Stimulated activated CD4-positive, alpha-beta T cell treated with anti-CD3 and anti-CD28 coated beads, TNF-alpha, amount 100 ng/mL, for 4 hours (primary cell): ENCODE data around the gene SBNO2.
"Not testable (repeated sequence)": the region's sequence is repeated elsewhere in the genome, so short reads cannot be mapped to it uniquely, and the experiment has no call there.

ENCODE experiments used
- DNase-seq, 3 experiments: peaks; one replicate each; pipeline ENCODE4 v3.0.0-alpha.2; 2020; ENCODE audit warnings: low read depth in 3 of 3

The SBNO2 gene

DNA sequence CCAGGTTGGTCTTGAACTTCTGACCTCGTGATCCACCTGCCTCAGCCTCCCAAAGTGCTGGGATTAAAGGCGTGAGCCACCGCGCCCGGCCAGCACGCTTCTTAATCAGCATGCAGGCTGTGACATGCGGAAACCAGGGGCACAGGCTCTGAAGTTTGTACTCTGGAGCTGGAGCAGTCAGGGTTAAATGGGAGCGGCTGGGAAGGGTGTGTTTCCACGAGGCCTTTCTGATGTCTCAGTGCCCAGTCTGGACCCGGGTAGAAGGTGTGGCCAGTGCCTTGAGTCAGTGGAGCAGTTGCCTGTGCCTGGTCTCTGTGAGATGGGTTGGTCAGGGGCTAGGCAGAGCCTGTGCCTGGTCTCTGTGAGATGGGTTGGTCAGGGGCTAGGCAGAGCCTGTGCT is 34.8 kb upstream of the SBNO2 start:
- not testable (repeated sequence) for DNase-seq

DNA sequence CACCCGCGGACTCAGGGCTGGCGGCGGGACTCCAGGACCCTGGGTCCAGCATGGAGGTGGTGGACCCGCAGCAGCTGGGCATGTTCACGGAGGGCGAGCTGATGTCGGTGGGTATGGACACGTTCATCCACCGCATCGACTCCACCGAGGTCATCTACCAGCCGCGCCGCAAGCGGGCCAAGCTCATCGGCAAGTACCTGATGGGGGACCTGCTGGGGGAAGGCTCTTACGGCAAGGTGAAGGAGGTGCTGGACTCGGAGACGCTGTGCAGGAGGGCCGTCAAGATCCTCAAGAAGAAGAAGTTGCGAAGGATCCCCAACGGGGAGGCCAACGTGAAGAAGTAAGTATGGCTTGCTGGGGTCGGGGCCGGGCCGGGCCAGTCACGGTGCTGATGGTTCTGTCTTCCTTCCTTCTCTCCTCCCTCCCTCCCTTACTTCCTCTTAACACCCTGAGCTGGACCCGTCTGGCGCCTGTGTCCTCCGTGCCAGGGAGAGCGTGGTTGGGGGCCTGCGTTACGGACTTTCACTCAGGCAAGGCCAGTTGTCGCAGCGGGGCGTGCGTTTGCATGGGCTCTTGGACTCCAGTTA is 32.9 kb upstream of the SBNO2 start:
- DNase-seq = no peak

DNA sequence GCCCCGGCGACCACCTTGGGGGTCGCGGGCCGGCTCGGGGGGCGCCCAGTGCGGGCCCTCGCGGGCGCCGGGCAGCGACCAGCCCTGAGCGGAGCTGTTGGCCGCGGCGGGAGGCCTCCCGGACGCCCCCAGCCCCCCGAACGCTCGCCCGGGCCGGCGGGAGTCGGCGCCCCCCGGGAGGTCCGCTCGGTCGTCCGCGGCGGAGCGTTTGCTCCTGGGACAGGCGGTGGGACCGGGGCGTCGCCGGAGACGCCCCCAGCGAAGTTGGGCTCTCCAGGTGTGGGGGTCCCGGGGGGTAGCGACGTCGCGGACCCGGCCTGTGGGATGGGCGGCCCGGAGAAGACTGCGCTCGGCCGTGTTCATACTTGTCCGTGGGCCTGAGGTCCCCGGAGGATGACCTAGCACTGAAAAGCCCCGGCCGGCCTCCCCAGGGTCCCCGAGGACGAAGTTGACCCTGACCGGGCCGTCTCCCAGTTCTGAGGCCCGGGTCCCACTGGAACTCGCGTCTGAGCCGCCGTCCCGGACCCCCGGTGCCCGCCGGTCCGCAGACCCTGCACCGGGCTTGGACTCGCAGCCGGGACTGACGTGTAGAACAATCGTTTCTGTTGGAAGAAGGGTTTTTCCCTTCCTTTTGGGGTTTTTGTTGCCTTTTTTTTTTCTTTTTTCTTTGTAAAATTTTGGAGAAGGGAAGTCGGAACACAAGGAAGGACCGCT is 32.2 kb upstream of the SBNO2 start:
- no peak for DNase-seq

DNA sequence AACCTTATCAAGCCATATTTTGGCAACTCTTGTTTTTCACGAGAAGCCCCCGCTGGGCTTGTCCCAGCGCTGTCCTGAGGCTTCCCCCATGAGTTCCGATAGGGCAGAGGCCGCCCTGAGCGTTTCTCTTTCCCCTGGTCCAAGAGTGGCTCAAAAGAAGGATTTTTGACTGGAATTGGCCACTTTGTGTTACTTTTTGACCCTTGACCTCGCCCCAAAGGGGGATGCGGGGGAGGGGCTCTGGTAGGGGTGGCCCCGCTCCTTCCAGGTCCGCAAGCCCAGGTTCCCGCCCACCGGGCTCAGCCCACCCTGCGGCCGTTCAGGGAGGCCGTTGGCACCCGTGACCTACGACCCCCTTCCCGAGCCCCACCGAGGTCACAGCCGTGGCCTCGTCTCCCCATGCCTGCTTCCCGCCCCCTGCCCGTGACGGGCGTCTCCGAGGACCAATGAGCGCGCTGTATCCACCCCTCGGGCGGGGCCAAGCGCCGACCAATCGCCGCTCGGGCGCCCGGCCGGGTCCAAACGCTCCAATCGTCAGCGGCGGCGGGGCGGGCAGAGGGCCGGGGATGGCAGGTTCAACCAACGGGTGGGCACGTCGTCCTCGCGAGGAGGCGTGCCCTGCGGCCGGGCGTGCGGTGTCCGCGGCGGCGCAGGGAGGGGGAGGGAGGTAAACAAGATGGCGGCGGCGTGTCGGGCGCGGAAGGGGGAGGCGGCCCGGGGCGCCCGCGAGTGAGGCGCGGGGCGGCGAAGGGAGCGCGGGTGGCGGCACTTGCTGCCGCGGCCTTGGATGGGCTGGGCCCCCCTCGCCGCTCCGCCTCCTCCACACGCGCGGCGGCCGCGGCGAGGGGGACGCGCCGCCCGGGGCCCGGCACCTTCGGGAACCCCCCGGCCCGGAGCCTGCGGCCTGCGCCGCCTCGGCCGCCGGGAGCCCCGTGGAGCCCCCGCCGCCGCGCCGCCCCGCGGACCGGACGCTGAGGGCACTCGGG is 31.3 kb upstream of the SBNO2 start, which contains the start of gene STK11:
STK11 (plus strand) TSS at position 665 of the 986 bp plus-strand sequence. CDS start 1,136 bp downstream, outside the sequence.
- peak; percentile 98 to 100 (median 99) for DNase-seq

DNA sequence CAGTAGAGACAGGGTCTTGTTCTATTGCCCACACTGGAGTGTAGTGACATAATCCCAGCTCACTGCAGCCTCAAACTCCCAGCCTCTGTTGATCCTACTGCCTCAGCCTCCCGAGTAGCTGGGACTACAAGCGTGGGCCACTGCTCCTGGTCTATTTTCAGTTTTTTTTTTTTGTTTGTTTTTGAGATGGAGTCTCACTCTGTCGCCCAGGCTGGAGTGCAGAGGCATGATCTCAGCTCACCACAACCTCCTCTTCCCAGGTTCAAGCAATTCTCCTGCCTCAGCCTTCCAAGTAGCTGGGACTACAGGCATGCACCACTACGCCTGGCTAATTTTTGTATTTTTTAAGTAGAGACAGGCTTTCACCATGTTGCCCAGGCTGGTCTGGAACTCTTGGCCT is 26.5 kb upstream of the SBNO2 start:
- DNase-seq = not testable (repeated sequence)

DNA sequence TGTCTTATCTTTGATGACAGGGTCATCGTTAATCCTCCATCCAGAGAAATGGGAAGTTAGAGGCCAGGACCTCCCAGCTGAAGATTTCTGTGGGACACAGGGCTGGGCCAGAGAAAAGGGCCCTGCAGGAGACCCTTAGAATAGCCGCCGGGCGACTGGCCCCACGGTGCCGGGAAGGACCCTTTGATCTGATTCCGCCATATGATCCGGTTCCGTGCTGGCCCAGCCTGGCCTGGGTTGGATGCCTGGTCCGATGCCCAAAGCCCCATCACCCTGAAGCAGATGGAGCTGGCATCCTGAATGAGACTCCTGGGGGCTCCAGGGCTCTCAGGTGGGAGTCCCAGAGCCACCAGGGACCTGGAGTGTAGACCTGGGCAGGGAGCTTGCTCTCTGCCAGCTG is 25.5 kb upstream of the SBNO2 start:
- DNase-seq = no peak

DNA sequence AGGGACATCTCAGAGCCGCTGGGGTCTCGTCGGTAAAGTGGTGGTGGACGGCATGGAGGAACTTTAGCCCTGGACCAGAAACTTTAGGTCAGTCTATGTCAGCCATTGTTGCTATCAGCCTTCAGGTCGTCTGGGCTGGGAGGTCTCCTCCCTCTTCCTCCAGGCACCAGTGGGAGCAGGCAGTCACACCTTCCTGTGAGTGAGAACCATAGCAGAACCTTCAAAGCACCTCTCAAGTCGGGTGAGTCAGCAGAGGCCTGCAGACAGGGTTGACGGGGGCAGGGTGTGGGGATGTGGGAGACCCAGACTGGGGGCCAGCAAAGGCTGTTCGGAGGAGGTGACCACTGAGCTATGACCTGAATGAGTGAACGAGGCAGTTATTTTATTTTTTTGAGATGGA is 15.4 kb upstream of the SBNO2 start:
- DNase-seq = peak in 1 of 3 experiments; percentile 39

DNA sequence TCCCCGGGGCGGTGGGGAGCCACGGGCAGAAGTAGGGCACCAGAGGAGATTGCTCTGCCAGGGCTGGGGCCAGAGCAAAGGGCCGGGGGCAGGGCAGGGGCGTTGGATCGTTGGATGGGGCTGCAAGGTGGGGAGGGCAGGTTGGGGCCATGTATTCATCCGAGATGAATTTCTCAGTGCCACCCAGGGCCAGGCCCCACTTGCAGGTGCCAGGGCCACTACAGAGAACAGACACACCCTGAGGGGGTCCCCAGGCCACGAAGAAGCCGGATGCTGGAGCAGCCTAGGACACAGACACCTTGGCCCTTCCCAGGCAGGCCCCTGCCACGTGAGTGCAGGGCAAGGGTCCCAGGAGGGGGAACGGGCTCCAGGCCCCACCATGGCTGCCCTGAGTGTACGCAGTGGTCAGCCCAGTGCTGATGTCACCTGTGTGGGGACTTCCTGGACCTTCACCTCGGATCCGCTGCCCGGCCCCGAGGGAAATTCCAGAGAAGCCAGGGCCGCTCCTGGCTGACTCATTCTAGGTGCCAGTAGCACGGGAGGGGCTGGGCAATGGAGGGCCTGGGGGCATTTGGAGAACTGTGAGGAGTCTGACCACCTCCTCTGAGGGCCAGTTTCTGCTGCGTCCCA is 9.6 kb upstream of the SBNO2 start:
- DNase-seq = no peak

DNA sequence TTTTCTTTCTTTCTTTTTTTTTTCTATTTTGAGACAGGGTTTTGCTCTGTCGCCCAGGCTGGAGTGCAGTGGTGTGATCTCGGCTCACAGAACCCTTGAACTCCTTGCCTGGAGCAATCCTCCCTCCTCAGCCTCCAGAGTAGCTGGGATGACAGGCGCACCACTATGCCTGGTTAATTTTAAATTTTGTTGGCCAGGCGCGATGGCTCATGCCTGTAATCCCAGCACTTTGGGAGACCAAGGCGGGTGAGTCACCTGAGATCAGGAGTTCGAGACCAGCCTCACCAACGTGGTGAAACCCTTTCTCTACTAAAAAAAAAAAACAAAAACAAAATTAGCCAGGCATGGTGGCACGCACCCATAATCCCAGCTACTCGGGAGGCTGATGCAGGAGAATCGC is 8.7 kb upstream of the SBNO2 start:
- no peak for DNase-seq

DNA sequence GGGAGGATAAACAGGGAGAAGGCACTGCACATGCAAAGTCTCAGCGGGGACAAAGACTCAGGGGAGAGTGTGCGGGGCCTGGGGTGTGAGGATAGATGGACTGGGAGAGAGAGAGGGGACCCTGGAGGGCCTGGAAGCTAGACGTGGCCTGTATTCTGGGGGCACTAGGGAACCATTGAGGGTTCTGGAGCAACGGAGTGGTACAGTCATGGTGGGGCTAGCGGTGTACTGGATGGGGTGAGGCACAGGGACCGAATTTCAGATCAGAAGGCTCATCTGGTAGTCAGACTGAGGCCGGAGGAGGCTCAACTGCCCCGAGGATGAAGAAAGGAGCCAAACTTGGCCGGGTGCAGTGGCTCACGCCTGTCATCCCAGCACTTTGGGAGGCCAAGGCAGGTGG is 8.0 kb upstream of the SBNO2 start:
- no peak for DNase-seq

DNA sequence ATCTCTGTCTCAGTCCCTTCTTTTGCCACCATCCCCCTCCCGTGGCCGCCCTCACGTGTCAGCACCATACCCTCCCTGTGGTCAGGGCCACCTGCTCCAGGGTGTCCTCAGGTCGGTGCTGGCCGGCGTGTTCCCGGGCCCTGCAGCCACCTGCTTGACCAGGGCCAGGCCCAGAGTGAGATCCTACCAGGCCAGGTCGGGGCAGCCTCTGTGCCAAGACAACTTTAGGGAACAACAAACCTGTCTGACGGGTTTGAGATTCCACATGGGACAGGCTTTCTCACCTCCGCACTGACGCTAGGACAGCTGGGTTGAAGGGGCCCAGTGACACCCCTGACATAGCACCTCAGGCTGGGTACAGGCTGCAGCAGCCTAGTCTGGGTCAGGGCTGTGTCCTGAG is 7.5 kb upstream of the SBNO2 start:
- no peak for DNase-seq

DNA sequence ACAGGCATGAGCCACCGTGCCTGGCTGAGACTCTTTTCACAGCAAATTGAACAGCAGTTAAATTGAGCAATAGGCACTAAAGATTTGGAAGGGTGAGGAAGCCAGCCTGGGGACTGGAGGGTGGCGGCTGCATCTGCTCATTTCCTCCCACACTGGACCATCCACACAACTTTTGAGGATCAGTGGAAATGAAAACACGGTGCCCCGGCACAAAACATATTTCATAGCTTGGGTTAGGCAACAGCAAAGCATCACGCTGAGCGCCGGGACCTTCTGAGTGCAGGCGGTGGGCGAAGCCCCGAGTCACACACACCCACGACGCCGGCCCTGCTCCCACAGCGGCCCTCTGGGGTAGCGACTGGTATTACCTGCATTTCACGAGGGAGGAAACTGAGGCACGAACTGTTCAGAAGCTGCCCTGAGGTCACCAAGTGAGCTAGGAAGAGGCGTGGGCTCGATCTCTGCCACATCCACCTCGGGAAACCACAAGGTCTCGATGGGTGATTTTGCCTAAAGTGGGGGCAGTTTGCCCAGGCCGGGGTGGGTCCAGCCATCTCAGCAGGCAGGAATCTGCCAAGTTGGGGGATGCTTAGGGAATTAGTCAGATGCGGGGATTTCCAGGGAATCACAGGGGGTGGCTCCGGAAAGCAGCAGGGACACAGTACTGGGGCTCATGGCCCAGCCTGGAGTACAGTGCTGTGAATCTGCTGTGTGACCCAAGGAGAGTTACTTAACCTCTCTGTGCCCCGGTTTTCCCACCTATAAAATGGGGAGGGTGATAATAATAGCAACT is 3.5 kb upstream of the SBNO2 start:
- DNase-seq = no peak

DNA sequence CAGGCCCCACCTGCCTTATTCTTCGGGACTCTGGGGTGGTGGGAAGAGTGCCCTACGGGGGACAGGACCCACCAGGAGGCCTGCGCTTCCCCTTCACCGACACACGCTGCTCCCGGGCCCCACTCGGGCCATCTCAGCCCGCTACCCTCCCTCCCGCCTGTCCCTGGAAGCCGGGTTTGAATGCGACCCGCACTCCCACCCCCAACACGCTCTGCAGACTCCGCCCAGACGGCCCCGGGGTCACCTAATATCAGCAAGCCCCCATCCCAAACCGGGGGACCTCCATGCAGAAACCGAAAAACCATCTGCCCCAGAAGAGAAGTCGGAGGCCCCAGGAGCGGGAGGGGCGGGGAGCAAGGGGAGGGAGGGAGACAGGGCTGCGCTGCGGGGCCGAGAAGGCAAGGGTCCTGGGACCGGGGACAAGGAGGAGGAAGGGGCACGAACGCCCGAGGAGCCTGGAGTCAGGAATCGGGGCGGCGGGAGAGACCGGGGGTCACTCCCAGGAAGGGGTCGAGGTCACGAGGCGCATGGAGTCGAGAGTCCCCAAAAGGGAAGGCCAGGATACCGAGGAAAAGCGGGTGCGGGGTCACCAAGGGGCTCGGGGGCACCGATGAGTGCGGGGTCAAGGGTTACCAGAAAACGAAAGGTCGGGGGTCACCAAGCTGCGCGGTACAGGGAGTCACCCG is 766 bp downstream of the SBNO2 start:
- DNase-seq = no peak

DNA sequence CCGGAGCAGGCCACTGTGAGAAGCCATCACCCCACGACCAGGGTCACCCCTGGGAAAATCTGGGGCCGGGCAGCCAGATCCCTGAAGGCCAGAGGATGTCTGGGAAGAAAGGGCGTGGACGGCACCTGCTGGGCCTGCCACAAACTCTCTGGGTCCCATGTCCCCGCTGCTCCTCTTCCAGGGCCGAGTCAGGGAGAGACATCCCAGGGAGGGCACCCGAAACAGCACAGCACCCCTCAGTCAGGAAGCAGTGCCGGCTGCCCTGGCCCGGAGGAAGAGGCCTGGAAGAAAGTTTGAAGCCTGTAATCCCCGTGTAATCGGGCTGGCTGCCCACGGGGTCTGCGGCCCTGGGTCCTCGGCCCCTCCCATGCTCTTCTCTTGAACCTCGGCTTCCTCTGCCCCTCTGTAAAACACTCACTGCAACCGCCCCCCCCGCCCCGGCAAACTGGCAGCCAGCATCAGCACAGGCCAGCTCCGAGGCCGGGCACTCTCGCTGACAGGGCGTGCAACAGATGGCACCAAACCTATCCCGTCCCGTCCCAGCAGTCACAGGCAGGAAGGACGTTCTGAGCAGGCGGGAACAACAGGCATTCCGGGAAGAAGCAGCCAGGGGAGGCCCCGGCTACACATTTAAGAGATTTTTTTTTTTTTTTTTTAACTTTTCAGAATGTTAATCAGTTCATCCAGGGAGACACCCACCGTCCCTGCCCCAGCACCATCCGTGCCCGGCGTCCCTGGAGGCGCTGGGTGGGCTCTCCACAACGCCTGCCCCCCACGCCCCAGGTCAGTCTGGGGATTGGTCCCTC is 1.5 kb downstream of the SBNO2 start:
- DNase-seq = no peak

DNA sequence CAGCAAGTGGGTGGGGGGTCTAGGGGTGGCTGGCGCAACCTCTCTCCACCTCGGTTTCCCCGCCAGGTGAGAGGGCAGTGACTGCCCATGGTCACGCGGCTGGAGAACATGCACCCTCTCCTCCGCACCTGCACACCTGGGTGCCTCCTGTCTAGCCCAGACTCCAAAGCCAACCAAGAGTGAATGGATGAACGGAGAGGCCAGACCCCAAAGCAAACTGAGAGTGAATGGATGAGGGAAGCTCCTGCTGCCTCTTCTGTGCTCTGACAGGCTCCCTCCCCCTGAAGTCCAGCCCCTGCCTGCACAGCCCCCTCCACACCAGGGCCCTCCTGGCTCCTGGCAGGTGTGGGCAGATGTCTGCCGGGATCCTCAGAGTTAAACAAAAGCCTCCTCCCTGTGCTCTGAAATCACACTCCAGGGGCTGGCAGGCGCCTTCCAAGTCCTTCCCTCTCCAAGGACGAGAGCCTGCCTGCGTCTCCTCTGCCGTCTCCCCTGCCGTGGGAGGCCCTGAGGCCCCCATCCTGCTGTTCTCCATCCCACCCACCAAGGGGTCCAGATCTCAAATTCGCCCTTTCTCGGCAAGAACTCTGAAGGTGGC is 2.2 kb downstream of the SBNO2 start:
- DNase-seq = no peak

DNA sequence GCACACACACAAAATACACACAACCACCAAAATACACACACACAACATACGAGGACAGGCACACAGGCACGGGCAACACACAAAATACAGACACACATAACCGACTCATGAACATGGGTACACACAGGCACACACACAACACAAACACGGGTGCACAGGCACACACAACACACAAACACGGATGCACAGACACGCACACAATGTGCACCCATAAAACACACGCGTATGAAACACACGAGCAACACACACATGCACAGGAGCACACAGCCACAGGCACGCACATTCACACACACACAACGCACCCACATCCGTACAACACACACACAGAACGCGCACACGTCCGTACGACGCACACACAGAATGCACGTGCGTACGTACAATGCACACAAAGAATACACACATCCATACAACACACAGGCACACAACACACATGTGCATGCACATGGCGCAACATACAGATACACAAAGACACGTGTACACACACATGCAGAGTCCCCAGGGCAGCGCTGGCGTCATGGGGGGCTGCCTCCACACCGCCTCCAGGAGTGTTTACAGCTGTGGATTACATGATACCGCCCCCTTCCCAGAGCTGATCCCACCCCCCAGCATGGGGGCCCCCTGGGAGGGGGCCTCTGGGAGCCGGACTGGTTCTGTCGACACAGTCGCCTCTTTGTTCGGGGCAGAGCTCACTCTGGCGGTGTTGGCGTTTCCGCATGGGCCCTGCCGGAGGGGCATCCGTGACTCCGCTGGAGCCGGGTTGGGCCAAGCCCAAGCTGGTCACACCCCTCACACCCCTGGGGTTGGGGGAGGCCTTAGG is 2.9 kb downstream of the SBNO2 start:
- no peak for DNase-seq

DNA sequence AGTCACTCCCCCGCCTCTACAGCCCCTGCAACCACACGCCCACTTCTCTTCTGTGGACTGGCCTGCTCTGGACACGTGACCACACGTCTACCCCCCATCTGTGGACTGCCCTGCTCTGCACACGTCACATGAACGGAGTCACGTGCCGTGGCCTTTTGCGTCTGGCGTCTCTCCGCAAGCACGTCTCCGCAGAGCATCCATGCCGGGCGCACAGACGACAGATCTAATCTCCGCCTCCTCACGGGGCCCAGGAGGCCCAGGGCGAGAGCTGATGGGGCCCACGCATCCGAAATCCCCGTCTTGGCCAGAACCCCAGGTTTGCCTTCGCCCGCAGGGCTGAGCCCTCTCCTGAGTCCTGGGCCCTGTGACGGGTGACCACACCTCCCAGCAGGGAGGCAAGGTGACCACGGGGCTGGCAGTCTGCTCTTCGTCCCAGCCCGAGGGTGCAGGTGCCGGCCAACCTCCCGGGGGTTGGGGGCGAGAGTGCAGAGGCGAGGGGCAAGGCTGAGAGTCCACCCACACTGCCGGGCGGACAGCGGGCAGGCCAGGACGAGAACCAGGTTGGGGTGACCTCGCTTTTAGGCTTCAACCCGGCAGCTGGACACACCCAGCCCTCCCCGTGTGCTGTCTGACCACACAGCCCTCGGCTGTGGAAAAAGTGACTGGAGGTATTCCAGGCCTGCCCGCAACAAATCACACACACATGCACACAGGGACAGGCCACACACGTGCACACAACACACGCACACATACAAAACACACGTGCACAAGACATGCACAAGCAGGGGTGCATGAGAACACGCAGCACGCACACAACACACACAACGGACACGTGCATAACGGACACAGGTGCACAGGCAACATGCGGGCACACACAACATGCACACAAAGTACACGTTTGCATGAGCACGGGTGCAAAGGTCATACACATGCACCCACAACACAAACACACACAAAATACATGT is 3.9 kb downstream of the SBNO2 start:
- DNase-seq = no peak
